OCI-LY3 (cell line): Measurements from ENCODE around the gene DCAF4.

Source experiments
- H2AFZ ChIP-seq: fragments of 200-600, 300-600 bp; shearing (Covaris generic); 2 replicates; pipeline ENCODE4 v1.6.0; 2014; ENCODE audit warnings: antibody characterized with exemption, low read depth, low read length
- H3K27ac ChIP-seq: fragments of 200-600, 300-600 bp; sonication (generic); 2 replicates; pipeline ENCODE4 v1.5.1; 2014; ENCODE audit warnings: mild to moderate bottlenecking, low read length, moderate library complexity, mixed read lengths
- H3K27me3 ChIP-seq: fragments of 200-600, 300-600 bp; sonication (generic); 2 replicates; pipeline ENCODE4 v1.6.1; 2014; ENCODE audit warnings: low read depth, low read length, mixed read lengths
- H3K36me3 ChIP-seq: fragments of 200-600, 300-600 bp; sonication (generic); replicated peaks from 2 replicates; pipeline ENCODE3; 2014; ENCODE audit warnings: low read depth, low read length, mixed read lengths
- H3K4me1 ChIP-seq: fragments of 300-600, 200-600 bp; sonication (generic); 2 replicates; pipeline ENCODE4 v1.6.1; 2014; ENCODE audit warnings: low read length, mixed read lengths
- H3K4me2 ChIP-seq: fragments of 200-600, 300-600 bp; sonication (generic); 2 replicates; pipeline ENCODE4 v1.6.1; 2014; ENCODE audit warnings: low read length, mixed read lengths
- H3K4me3 ChIP-seq: fragments of 300-600, 200-600 bp; sonication (generic); 2 replicates; pipeline ENCODE4 v1.5.1; 2014; ENCODE audit warnings: antibody characterized with exemption, mild to moderate bottlenecking, low read length, moderate library complexity
- H3K79me2 ChIP-seq: fragments of 300-600, 200-600 bp; shearing (Covaris generic); 2 replicates; pipeline ENCODE4 v1.6.1; 2014; ENCODE audit warnings: mild to moderate bottlenecking, low read length, mixed read lengths
- H3K9ac ChIP-seq: fragments of 300-600, 200-600 bp; shearing (Covaris generic); 2 replicates; pipeline ENCODE4 v1.6.0; 2014; ENCODE audit warnings: mild to moderate bottlenecking, low read length, moderate library complexity
- H3K9me3 ChIP-seq: fragments of 200-600, 300-600 bp; shearing (Covaris generic); 2 replicates; pipeline ENCODE4 v1.6.1; 2014; ENCODE audit warnings: low read length, mixed read lengths; ENCODE audit not compliant: insufficient read depth
- H4K20me1 ChIP-seq: fragments of 200-600, 300-600 bp; sonication (generic); 2 replicates; pipeline ENCODE4 v1.6.1; 2016; ENCODE audit warnings: low read length, mixed read lengths; ENCODE audit not compliant: insufficient read depth
- EZH2phosphoT487 ChIP-seq: fragments of 200-600 bp; shearing (Covaris generic); IDR thresholded peaks from 2 replicates; pipeline ENCODE4 v1.6.1; 2018; ENCODE audit warnings: antibody characterized with exemption, mixed run types, low read depth
- TF ChIP-seq, protein P1 (sequence below): fragments of 200-600, 300-600 bp; sonication (generic); IDR thresholded peaks from 2 replicates; pipeline ENCODE4 v1.5.1; 2014; ENCODE audit warnings: antibody characterized with exemption, low read length, low read depth

DCAF4 gene

DNA sequence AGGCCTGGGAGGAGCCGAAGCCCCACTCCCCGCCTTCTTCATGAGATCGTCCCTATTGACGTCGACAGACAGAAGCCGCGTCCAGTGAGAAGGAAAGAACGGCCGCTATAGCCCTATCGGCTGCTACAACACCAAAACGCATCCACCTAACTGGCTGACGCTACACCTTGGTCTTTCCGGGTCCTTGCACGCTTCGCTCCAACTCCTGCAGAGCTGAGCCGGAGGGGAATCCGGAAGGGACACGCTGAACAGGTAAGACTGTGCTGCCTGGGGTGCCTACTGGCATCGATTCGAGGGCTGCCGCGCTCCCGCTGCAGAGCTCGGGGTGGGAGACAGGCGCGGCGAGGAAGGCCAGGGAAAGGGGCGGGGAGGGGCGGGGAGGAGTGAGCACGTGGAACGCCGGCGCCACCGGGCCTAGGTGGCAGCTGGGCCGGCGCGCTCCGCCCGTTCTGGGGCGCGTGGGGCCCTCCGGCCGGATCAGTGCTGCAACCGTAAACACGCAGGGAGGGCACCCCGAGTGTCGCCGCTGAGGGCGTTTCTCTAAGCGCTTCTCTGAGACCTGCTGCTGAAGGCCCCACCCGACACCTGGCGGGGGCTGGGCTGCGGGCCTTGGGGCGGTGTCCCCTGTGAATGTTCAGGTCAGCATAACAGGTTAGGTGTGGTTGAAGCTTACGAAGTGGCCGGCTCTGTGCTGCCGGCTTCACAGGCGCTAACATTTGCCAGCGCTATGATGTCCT, at the start of gene DCAF4:
Gene DCAF4 (plus strand): TSS at position 173 of the 737 bp plus-strand sequence. CDS start 11,515 bp downstream, outside the sequence.
- Histone ChIP-seq H3K4me3 (peak within 1 kb of the TSS; percentile 97), H3K9me3 (no peaks in the 10 kb centered on the region), H4K20me1 (no peaks in the 10 kb centered on the region), H3K36me3 (no peaks in the 10 kb centered on the region), H3K27ac (peak within 1 kb of the TSS; percentile 50), H3K27me3 (0 out of 2 replicates have a peak, but pooled peaks cover 3% of the 10 kb centered on the region), H3K9ac (peak within 1 kb of the TSS; percentile 76), H2AFZ (peak within 1 kb of the TSS; percentile 62; the same call in 1 of the 2 replicates), H3K4me2 (peak within 1 kb of the TSS; percentile 90), H3K4me1 (peaks cover 8% of the 10 kb centered on the region; the same call in 1 of the 2 replicates), H3K79me2 (peaks cover 30% of the 10 kb centered on the region)
- TF ChIP-seq, protein P1, sequence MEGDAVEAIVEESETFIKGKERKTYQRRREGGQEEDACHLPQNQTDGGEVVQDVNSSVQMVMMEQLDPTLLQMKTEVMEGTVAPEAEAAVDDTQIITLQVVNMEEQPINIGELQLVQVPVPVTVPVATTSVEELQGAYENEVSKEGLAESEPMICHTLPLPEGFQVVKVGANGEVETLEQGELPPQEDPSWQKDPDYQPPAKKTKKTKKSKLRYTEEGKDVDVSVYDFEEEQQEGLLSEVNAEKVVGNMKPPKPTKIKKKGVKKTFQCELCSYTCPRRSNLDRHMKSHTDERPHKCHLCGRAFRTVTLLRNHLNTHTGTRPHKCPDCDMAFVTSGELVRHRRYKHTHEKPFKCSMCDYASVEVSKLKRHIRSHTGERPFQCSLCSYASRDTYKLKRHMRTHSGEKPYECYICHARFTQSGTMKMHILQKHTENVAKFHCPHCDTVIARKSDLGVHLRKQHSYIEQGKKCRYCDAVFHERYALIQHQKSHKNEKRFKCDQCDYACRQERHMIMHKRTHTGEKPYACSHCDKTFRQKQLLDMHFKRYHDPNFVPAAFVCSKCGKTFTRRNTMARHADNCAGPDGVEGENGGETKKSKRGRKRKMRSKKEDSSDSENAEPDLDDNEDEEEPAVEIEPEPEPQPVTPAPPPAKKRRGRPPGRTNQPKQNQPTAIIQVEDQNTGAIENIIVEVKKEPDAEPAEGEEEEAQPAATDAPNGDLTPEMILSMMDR: no peak
- TF ChIP-seq EZH2phosphoT487: no peak

DNA sequence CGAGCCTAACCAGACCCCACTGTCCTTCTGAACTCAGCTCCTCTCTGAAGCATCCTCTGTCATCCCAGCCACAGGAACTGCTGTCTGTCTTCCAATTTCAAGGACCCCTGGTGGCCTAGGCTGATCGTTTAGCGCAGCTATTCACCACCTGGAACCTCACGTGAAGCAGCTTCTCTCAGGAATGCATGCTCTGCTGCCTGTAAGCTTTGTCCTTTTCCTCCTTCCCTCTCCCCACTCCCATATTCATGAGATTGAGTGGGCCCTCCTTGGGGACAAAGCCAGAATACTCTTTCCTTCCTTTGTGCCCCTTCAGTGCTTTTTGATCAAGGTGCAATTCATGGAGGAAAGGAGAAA, 49.6 kb upstream of the DCAF4 start:
- Histone ChIP-seq H3K27ac (no peak overlapping the region), H2AFZ (no peak overlapping the region), H3K9ac (no peak overlapping the region), H3K27me3 (no peaks in the 10 kb centered on the region), H3K4me3 (no peak overlapping the region), H3K4me2 (no peak overlapping the region), H3K9me3 (no peaks in the 10 kb centered on the region), H3K36me3 (peaks cover 15% of the 10 kb centered on the region), H3K79me2 (peaks cover 31% of the 10 kb centered on the region), H3K4me1 (peaks cover 31% of the 10 kb centered on the region), H4K20me1 (peaks cover 4% of the 10 kb centered on the region; the same call in 1 of the 2 replicates)
- TF ChIP-seq, protein P1: no peak
- TF ChIP-seq EZH2phosphoT487: no peak

GRCh38 chr14:72878746-72879145, 47.5 kb upstream of the DCAF4 start:
- no peaks in the 10 kb centered on the region for H3K27me3 ChIP-seq
- H3K9ac ChIP-seq: no peak overlapping the region
- TF ChIP-seq, protein P1: no peak
- no peak for TF ChIP-seq EZH2phosphoT487
- H3K4me2 ChIP-seq: no peak overlapping the region
- H3K4me1 ChIP-seq: peaks cover 31% of the 10 kb centered on the region
- no peak overlapping the region for H3K27ac ChIP-seq
- H2AFZ ChIP-seq: no peak overlapping the region
- H3K9me3 ChIP-seq: no peaks in the 10 kb centered on the region
- H4K20me1 ChIP-seq: peaks cover 4% of the 10 kb centered on the region; the same call in 1 of the 2 replicates
- peaks cover 31% of the 10 kb centered on the region for H3K79me2 ChIP-seq
- H3K4me3 ChIP-seq: no peak overlapping the region
- H3K36me3 ChIP-seq: peaks cover 15% of the 10 kb centered on the region

GRCh38 chr14:72879431-72879830, 46.8 kb upstream of the DCAF4 start:
- H3K79me2 ChIP-seq: peaks cover 31% of the 10 kb centered on the region
- H3K36me3 ChIP-seq: peaks cover 14% of the 10 kb centered on the region
- no peak overlapping the region for H3K9ac ChIP-seq
- H4K20me1 ChIP-seq: peaks cover 4% of the 10 kb centered on the region; the same call in 1 of the 2 replicates
- no peak overlapping the region for H3K4me2 ChIP-seq
- no peak overlapping the region for H2AFZ ChIP-seq
- no peak overlapping the region for H3K4me3 ChIP-seq
- H3K4me1 ChIP-seq: peaks cover 33% of the 10 kb centered on the region
- TF ChIP-seq, protein P1: no peak
- no peak for TF ChIP-seq EZH2phosphoT487
- H3K9me3 ChIP-seq: no peaks in the 10 kb centered on the region
- H3K27ac ChIP-seq: no peak overlapping the region
- H3K27me3 ChIP-seq: no peaks in the 10 kb centered on the region
